ENCODE results near the gene DOLPP1.

The DOLPP1 gene

GRCh38 chr9:129037767-129038098, 43.2 kb upstream of the DOLPP1 start:
- H3K27ac ChIP-seq, result no peak overlapping the region
- TF ChIP-seq POLR2AphosphoS5 (IDR thresholded peaks at IDR 0.05; ENCODE audit: borderline replicate concordance, low read depth, low read length), result no peak
- TF ChIP-seq EZH2 (IDR thresholded peaks at IDR 0.05), result no peak
- TF ChIP-seq FOXP2 (optimal IDR thresholded peaks at IDR 0.05; ENCODE audit: control extremely low read depth, extremely low read length, insufficient read depth), result no peak
- H3K9me3 ChIP-seq (ENCODE audit: low read depth, low read length), result no peaks in the 10 kb centered on the region
- DNase-seq (ENCODE audit: low read depth, low spot score), result no peak
- H3K4me3 ChIP-seq, result peak overlapping the region; percentile 99
- peaks cover 9% of the 10 kb centered on the region; the same call in 1 of the 2 replicates for H3K36me3 ChIP-seq (ENCODE audit: insufficient read depth, low read length)
- H3K9ac ChIP-seq (ENCODE audit: insufficient read length), result peak overlapping the region; percentile 84

- no peaks in the 10 kb centered on the region for H3K9me3 ChIP-seq (ENCODE audit: low read depth, low read length)
- peaks cover 9% of the 10 kb centered on the region; the same call in 1 of the 2 replicates for H3K36me3 ChIP-seq (ENCODE audit: insufficient read depth, low read length)
- H3K4me3 ChIP-seq, result peak overlapping the region; percentile 99; the same call in 1 of the 2 replicates
- TF ChIP-seq POLR2AphosphoS5 (IDR thresholded peaks at IDR 0.05; ENCODE audit: borderline replicate concordance, low read depth, low read length) (no peak), FOXP2 (optimal IDR thresholded peaks at IDR 0.05; ENCODE audit: control extremely low read depth, extremely low read length, insufficient read depth) (no peak), EZH2 (IDR thresholded peaks at IDR 0.05) (no peak)
- no peak overlapping the region for H3K9ac ChIP-seq (ENCODE audit: insufficient read length)
- no peak for DNase-seq (ENCODE audit: low read depth, low spot score)
- H3K27ac ChIP-seq, result no peak overlapping the region
Measured at GRCh38 chr9:129038109-129038852, 42.6 kb upstream of the DOLPP1 start.

- DNase-seq (ENCODE audit: low read depth, low spot score), result no peak
- TF ChIP-seq FOXP2 (optimal IDR thresholded peaks at IDR 0.05; ENCODE audit: control extremely low read depth, extremely low read length, insufficient read depth), result no peak
- TF ChIP-seq EZH2 (IDR thresholded peaks at IDR 0.05), result no peak
- TF ChIP-seq POLR2AphosphoS5 (IDR thresholded peaks at IDR 0.05; ENCODE audit: borderline replicate concordance, low read depth, low read length), result no peak
- H3K4me3 ChIP-seq, result no peak overlapping the region
- no peak overlapping the region for H3K9ac ChIP-seq (ENCODE audit: insufficient read length)
- H3K27ac ChIP-seq, result no peak overlapping the region
- no peaks in the 10 kb centered on the region for H3K9me3 ChIP-seq (ENCODE audit: low read depth, low read length)
- peaks cover 9% of the 10 kb centered on the region; the same call in 1 of the 2 replicates for H3K36me3 ChIP-seq (ENCODE audit: insufficient read depth, low read length)
Measured at GRCh38 chr9:129040113-129040643, 40.7 kb upstream of the DOLPP1 start.

- DNase-seq (ENCODE audit: low read depth, low spot score), result no peak
- H3K9ac ChIP-seq (ENCODE audit: insufficient read length), result no peak overlapping the region
- no peak overlapping the region for H3K4me3 ChIP-seq
- peaks cover 9% of the 10 kb centered on the region; the same call in 1 of the 2 replicates for H3K36me3 ChIP-seq (ENCODE audit: insufficient read depth, low read length)
- no peak overlapping the region for H3K27ac ChIP-seq
- H3K9me3 ChIP-seq (ENCODE audit: low read depth, low read length), result no peaks in the 10 kb centered on the region
- TF ChIP-seq POLR2AphosphoS5 (IDR thresholded peaks at IDR 0.05; ENCODE audit: borderline replicate concordance, low read depth, low read length) (no peak), FOXP2 (optimal IDR thresholded peaks at IDR 0.05; ENCODE audit: control extremely low read depth, extremely low read length, insufficient read depth) (no peak), EZH2 (IDR thresholded peaks at IDR 0.05) (no peak)
Measured at GRCh38 chr9:129042016-129042415, 38.9 kb upstream of the DOLPP1 start.

- DNase-seq (ENCODE audit: low read depth, low spot score), result no peak
- H3K36me3 ChIP-seq (ENCODE audit: insufficient read depth, low read length), result no peaks in the 10 kb centered on the region
- no peaks in the 10 kb centered on the region for H3K9me3 ChIP-seq (ENCODE audit: low read depth, low read length)
- H3K4me3 ChIP-seq, result no peak overlapping the region
- H3K27ac ChIP-seq, result no peak overlapping the region
- TF ChIP-seq EZH2 (IDR thresholded peaks at IDR 0.05) (no peak), FOXP2 (optimal IDR thresholded peaks at IDR 0.05; ENCODE audit: control extremely low read depth, extremely low read length, insufficient read depth) (no peak), POLR2AphosphoS5 (IDR thresholded peaks at IDR 0.05; ENCODE audit: borderline replicate concordance, low read depth, low read length) (no peak)
- no peak overlapping the region for H3K9ac ChIP-seq (ENCODE audit: insufficient read length)
Measured at GRCh38 chr9:129052592-129052991, 28.3 kb upstream of the DOLPP1 start.

- no peak overlapping the region for H3K9ac ChIP-seq (ENCODE audit: insufficient read length)
- H3K4me3 ChIP-seq, result no peak overlapping the region
- TF ChIP-seq EZH2 (IDR thresholded peaks at IDR 0.05) (no peak), POLR2AphosphoS5 (IDR thresholded peaks at IDR 0.05; ENCODE audit: borderline replicate concordance, low read depth, low read length) (no peak), FOXP2 (optimal IDR thresholded peaks at IDR 0.05; ENCODE audit: control extremely low read depth, extremely low read length, insufficient read depth) (no peak)
- H3K9me3 ChIP-seq (ENCODE audit: low read depth, low read length), result no peaks in the 10 kb centered on the region
- H3K36me3 ChIP-seq (ENCODE audit: insufficient read depth, low read length), result no peaks in the 10 kb centered on the region
- H3K27ac ChIP-seq, result no peak overlapping the region
- no peak for DNase-seq (ENCODE audit: low read depth, low spot score)
Measured at GRCh38 chr9:129053020-129053419, 27.9 kb upstream of the DOLPP1 start.

- TF ChIP-seq POLR2AphosphoS5 (IDR thresholded peaks at IDR 0.05; ENCODE audit: borderline replicate concordance, low read depth, low read length) (no peak), EZH2 (IDR thresholded peaks at IDR 0.05) (no peak), FOXP2 (optimal IDR thresholded peaks at IDR 0.05; ENCODE audit: control extremely low read depth, extremely low read length, insufficient read depth) (no peak)
- Histone ChIP-seq H3K36me3 (ENCODE audit: insufficient read depth, low read length) (no peaks in the 10 kb centered on the region), H3K9me3 (ENCODE audit: low read depth, low read length) (no peaks in the 10 kb centered on the region), H3K9ac (ENCODE audit: insufficient read length) (no peak overlapping the region), H3K4me3 (no peak overlapping the region), H3K27ac (no peak overlapping the region)
- DNase-seq (ENCODE audit: low read depth, low spot score), result no peak
Measured at GRCh38 chr9:129054163-129054851, 26.6 kb upstream of the DOLPP1 start.
